Stimulated activated CD8-positive, alpha-beta memory T cell treated with anti-CD3 and anti-CD28 coated beads, Interleukin-7, amount 100 ng/mL, for 48 hours (primary cell): ENCODE results near the gene SYT13.

Experiments
- DNase-seq, 2 donors: peaks; one replicate each; pipeline ENCODE4 v3.0.0-alpha.2; 2020; ENCODE audit warnings: low read depth in 1 of 2; ENCODE audit errors: extremely low read depth in 1 of 2

SYT13 gene

DNA sequence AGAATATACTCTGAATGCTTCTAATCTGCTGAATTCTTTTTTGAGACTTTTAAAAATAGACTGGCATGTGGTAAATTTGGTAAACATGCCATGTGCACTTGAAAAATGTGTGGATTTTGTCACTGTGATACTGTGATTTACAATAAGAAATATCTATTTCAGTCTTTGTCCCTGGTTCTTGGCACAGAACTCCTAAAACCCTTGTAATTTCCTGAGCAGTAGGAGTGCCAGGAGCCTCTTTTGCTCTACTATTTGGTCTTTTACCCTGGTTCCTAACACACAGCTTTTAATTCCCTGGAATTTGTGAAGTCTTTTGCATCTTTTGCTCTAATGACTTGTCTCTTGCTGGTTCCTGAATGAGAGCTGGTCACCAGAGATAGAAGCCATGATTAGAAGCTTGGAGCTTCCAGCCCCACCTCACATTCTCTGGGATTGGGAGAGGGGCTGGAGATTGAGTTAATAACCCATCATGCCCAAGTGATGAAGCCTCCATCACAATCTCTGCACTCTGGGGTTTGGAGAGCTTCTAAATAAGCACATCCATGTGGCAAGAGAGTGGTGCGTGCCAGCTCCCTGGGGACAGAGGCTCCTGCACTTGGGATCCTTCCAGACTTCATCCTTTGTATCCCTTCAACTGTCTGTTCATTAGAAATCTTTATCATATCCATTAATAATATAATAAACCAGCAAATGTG, 27.2 kb upstream of the SYT13 start:
- no peak for DNase-seq

DNA sequence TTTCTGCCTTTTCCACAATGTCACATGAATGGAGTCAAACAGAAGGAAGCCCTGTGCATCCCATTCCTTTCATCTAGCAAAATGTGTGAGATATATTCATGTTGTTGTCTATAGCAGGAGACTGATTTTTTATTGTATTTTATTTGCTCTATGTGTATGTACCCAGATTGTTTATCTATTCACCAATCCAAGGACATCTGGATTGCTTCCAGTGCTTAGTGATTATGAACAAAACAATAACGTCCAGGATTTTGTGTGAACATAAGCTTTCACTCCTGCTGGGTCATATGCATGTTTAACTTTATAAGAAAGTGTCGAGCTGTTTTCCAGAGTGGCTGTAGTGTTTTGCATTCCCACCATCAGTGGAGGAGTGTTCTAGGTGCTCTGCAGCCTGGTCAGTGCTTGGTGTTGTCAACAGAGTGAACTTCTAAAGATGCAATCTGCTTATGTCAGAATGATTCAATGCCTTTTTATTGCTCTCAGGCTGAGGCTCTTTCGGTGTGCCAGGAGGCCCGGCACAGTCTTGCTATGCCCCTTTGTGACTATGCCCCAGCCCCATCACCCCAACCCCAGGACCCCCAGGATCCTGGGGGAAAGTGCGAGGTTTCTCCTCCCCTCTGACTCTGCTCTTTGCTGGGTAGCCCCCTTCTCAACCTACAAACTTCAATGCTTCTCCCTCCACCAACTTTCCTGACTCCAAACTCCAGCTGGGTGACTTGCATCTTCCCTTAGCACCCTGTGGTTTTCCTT, 19.9 kb upstream of the SYT13 start:
- no peak for DNase-seq

DNA sequence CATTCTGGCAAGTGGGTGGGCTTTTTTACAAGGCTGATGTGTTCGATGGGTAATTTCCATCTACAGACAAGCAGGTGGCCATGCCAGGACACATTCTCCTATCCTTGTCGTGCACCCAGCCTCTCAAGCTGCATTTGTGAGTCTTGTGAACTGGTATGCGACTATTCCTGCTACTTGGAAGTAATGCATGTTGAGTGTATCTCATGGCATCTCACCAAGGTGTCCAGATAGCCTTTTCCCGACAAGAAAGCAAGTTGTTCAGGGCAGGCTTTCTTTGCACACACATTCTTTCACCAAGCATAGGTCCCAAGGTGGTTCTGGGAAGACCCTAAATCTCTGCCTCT, 18.8 kb upstream of the SYT13 start:
- DNase-seq = no peak

DNA sequence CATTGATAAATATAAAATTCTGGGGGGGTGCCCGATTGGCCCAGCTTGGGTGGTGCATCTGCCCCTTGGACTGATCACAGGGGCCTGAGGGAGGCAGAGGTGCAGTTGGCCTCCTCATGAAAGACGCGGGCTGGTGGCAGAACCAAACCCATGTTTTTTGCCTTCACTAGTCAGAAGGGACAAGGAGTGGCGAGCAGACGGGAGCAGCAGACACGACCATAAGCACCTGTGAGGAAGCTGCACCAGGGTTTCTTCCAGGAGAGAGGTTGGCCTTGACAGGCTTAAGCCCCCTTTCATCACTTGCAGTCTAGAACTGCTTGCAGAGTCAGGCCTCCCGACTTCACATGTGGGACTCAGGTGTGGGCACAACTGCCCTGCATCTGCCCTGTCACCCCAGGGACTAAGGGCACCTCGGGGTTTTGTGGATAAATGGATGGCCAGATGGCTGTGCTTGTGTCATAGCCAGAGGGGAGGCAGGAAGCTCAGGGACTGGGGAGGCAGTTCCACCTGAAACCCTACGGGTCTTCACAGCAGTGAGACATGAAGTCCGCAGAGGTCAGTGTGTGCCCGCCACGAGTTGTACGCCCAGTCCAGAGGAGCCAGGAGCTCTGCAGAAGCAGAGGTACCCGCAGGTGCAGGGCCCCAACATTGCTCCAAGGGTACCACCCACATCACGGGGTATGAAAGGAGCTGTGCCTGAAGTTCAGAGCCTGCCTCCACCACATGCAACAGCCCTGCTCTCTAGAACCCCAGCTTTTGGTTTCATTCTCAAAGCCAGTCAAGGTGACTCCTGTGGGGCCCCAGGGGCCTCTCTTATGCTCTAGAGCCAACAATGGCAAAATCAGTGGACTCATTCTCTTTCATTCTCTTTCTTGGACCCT, 18.2 kb upstream of the SYT13 start:
- DNase-seq = no peak

DNA sequence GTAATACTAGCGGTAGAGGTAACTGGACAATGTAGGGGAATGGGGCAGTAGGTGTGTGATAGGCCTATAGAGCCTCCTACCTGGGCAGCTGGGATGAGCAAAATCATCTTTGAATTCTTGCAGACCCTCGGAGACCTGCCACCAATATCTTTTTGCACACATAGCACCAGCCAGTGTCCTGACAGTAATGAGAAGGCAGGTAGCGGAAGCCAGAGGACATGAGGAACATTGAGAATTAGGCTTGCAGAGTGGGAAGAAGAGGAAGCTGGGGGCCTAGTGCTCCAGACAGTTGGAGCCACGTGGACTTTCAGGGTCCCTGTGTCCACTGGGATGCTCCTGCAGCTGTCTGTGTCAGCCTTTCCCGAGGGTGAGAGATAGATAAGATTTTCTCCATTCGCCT, 17.2 kb upstream of the SYT13 start:
- DNase-seq = no peak

DNA sequence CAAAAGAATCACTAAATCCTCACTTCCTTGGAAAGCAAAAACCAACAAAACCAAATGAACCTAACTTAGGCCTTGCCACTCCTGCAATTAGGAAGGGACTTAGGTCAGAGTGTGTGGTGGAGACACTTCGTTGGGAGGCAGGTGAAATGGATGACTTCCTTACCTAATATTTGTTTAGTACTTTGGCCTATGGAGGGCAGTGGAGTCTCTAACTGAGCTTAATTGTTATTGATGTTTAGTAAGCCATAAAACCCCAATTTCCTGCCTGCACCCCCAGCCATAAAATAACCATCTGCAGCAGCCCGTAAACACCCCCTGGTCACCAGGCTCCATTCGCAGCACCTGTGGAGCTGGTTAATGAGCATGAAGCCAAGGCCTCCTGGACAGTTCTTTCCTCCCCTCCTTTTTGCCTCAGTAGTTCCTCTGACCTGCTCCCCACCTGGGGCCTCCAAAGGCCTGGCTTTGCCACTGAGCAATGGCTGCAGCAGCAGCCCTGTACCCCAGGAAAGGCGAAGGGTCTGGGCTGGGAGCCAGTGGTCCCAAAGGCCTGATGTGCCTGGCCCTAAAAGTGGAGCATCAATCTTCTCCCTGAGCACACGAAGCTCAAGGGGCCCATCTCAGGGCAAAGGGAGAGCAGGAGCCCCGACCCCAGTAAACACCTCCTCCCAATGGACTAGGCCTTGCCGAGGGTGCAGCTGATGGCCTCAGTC, 15.6 kb upstream of the SYT13 start:
- no peak for DNase-seq

DNA sequence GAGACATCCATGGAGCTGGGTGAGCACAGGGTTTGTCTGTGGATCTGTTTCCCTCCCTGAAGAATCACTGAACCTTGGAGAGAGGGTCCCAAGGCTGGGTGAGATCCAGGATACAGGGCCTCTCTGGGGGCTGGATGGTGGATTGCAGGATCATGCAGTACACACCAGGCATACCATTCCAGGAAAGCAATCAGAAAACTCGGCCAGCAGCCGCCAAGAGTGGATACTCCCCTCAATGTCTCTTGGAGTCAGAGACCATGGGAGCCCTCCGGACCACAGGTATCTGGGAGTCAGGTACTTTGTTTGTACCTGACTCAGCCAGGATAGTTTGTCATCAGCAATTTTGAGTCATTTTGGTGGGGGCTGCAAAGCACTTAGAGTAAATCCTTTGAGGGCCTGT, 14.6 kb upstream of the SYT13 start:
- no peak for DNase-seq

DNA sequence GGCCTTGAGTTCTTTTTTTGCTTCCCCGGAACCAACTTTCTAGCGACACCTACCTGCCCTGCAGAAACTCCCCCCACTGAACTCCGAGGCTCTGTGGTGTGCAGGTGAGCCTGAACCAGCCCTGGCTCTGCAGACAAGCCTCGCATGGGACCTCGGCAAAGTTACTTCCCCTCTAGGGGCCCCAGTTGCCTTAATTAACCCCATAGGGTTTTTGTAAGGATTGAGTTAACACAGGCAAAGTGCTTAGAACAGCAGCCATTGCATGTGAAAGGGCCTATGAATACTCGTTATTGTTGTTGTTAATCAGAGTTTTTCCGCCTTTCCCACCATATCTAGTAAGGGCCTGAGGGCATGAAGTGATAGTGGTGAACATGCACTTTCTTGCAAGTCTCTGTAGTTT, 12.6 kb upstream of the SYT13 start:
- DNase-seq = no peak

DNA sequence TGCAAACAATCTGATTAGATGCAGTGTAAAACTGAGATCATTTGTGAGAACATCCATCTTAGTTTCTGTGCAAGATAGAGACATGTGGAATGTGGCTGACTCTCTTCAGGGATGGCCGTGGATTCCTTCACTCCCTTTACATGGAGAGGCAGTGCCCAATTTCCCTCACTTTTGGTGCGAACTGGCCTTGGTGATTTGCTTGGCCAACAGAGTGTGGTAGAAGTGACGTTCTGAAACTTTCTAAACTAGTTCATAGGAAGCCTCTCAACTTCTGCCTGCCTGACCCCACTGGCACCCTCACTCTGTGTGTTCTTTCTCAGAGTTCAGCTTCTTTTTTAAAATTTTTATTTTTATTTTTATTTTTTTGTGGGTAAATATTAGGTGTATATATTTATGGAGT, 9.9 kb upstream of the SYT13 start:
- no peak for DNase-seq

DNA sequence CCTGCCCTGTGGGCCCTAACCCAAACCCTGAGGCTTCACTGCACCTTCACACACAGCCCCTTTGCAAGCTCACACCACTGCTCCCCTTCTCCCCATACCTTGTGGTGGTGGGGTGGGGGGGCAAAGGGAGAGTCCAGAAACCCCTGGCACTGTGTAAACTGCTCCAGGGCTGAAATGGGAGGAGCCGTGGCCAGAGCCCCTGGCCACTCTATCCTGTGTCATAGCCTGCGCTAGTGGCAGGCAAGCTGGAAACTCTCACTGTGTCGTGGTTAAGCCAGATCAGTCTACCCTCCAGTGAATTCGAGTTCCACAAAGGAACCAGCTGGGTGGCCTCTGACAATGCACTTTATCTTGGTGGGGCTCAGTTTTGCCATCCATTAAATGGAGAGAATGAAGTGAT, 8.4 kb upstream of the SYT13 start:
- no peak for DNase-seq

DNA sequence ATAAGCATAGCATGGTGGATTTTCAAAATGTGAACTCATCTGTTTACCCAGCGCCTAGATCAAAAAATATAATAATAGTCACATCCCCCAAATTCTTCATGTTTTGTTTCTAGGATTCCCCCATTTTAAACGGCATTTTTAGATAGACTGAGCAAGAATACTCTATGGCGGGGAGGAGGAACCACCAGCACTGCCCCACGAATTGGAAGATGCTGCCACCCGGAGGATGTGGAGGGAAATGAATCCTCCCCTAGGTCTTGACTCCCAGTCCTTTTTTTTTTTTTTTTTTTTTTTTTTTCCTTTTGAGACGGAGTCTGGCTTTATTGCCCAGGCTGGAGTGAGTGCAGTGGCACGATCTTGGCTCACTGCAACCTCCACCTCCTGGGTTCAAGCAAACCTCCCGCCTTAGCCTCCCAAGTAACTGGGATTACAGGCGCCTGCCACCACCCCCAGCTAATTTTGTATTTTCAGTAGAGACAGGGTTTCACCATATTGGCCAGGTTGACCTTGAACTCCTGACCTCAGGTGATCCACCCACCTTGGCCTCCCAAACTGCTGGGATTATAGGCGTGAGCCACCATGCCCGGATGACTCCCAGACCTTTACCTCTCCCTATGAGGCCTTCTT, 7.5 kb upstream of the SYT13 start:
- DNase-seq = peak; percentile 7 to 46

DNA sequence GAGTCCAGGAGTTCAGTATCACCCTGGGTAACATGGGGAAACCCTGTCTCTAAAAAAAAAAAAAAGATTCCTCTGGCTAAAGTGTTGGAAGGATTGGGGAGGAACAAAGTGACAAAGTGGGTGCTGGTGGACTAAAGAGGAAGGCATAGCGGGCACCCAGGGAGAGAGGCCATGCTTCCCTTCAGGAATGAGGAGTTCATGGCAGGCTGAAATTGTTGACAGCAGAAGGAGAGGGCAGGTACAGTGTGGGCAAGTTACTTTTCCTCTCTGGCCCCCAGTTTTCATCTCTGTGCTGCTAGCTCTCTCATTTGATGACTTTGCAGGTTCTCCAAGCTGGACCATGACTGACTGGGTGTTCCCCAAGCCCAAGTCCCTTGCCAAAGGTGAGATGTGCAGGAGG, 4.4 kb upstream of the SYT13 start:
- no peak for DNase-seq

DNA sequence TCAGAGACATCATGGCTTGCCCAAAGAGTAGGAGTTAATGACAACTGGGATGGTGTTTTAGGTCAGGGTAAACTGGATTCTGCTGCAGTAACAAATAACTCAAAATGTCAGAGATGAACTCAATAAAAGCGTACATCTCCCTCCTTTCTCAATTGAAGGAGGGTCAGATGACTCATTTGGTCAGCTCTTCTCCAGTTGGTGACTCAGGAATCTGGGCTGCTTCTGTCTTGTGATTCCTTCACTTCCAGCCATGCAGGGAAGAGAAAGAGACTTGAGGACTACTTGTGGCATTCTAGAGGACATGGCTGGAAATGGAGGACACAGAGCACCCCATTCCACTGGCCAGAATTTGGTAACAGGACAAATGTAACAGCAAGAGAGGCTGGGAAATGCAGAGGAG, 3.2 kb upstream of the SYT13 start:
- no peak for DNase-seq

DNA sequence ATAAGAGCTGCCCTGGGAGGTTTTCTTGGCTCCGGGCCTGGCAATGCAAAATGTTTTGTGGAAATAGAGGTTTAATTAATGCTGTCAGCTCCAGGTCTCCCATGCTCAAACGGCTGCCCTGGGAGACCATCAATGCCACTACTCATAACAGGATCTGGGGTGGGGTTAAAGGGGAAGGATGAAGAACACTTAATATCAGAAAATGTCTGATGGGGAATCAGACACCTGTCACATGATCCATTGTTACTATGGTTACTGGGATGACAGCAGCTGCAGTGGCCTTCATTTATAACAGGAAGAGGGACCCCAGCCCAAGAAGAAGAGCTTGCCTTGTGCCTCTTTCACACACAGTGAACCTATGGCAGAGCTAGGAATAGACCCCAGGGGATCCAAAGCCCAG, 2.2 kb upstream of the SYT13 start:
- DNase-seq = no peak

DNA sequence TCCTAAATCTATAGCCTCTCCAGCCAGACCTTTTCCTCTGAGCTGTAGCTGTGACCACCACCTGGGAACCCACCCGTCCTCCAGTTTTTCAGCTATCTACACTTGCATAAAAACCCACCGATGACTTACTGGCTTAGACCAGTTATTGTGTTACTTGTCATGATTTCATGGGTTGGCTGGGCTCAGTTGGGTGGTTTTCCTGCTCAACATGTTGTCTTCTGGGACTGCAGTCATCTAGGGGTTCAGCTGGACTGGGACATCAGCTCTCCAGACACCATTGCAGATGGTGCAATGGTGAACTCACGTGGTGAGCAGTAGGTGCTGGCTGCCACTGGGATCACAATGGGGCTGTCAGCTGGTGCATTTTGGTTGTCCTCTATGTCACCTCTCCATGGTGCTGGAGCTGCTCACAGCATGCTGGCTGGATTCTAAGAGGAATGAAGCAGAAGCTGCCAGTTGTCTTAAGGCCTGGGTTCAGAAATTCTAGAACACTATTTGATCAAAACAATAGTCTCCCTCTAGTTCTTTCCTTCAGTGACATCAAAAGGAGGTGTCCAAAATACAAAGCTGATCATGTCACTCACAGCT, 1.3 kb upstream of the SYT13 start:
- no peak for DNase-seq

DNA sequence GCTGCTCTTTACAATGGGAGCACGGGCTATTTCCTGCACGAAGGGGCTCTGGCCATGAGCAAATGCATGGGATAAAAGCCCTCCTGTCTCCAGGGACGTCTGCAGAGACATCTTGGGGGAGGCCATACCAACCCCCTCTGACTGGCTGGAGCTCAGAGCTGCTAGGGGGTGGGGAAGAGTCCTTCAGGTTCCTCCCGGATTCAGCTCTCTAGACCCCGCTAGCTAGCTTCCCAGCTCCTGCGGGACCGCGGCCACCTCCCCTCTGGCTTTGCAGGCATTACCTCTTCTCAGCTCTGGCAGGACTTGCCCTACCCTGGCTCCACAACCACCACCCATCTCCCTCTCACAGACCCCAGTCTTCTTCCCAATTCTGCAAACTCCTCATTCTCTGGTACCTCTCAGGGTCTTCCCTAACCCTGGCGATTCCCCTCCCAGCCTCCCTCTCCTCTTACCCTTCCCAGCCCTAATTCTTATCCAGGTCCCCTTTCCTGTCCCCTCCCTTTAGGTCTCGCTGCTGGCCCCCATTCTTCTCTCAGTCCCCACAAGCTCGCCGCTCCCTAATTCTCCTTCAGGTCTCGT, 802 bp downstream of the SYT13 start:
- DNase-seq = no peak

DNA sequence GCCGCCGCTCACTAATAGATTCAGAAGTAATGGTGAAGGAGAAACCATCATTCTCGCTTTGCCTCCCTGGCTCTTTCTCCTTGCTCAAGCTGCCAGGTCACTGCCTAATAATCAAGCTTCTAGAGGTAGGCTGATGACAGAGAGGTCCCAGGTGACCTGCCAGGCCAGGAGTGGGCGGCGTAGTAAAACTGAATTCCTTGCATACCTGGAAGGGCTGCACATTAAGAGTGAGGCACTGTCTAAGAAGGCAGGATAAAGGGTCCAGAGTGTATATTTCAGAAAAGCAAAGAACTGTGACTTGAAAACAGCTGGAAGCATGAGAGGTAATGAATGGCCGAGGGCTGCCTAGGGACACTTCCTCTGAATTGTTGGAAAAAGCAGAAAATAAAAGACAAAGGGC, 4.1 kb downstream of the SYT13 start:
- no peak for DNase-seq

DNA sequence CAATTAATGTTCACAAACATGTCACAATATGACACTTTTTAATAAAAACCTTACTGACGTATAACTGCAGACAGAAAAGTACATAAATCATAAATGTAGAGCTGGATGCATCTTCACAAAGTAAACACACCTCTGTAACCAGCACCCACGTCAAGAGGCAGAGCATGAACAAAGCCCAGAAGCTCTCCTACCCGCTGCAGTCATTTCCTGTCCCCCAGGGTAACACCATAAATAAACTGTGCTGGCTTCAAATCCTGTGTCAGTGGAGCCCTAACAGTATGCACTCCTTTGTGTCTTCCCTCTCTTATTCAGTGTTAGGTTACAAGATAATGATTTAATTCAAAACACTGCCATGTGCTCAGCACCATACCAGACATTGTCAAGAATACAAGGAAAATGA, 5.7 kb downstream of the SYT13 start:
- DNase-seq = no peak

DNA sequence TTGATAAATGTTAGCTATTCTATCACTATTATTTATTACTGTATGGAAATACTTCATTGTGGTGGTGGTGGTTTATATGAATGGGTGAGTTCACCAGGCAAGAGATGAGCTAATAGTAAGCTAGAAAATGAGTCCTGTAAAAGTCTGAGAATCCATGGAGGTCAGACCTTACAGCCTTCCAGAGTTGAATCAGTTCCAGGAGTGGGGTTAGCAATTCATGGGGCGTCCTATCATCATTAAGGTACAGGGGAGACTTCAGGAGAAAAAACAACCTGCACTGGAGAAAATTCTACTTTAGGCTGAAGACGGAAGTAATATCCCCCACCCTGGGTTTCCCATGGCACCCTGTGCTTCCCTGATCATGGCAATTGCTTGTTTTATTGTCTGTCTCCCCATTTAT, 6.5 kb downstream of the SYT13 start:
- DNase-seq = no peak

DNA sequence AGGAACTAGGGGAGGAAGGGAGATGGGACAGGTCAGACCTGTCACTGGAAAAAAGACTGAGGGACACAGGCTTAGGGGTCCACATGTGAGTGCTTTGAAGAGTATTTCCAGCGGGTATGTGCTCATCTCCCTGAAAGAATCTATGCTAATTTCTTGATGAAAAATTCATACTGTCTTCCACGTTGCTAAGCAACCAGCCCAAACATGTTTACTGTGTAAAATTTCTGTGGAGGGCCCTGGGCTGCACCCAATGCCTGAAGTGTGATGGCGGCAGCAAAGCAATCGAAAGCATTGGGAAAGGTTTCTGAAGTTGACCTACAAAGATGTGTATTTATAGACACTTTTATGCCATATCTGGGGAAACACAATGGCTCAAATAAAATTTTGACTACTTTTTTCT, 7.4 kb downstream of the SYT13 start:
- DNase-seq = no peak
